ENCODE measurements around the gene PAPPA2.

PAPPA2 gene

DNA sequence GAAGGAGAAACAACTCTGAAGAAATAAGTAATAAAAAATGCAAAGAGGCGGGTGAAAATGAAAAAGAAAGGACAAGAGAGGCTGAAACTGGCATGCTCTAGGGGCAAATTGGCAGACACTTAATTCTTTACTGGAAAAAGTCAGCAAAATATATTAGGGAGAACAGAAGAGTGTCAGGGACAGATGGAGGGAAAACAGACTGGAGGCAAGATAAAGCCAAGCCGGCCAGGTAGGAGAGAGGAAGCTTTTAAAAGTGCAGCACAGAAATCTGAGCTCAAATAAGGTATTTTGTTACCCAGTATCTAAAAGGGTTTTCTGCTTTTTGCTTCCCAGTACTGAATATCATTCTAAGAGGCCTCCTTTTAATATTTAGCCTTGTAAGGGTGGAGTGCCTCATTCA is 339.3 kb downstream of the PAPPA2 start:
- no peak for DNase-seq (ENCODE audit: low read depth in 2 of 2)

DNA sequence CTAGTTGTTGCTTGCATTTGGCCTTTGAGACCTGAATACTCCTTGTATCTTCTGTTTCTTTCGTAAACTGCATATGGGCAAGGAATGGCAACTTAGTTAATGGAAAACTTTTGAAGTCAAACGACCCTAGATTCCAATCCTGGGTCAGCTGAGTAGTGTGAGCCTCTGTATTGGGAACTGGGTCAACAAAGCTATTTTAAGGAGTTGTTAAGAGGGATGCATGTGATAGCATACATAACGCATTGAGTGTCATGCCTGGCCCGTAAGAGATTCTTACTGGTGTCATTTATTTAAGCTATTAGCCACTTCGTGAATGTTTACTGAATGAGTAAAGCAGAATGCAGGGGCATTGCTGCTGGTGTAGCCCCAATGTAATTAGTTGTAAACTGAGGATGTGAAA is 340.1 kb downstream of the PAPPA2 start:
- DNase-seq (ENCODE audit: low read depth in 2 of 2), result no peak

DNA sequence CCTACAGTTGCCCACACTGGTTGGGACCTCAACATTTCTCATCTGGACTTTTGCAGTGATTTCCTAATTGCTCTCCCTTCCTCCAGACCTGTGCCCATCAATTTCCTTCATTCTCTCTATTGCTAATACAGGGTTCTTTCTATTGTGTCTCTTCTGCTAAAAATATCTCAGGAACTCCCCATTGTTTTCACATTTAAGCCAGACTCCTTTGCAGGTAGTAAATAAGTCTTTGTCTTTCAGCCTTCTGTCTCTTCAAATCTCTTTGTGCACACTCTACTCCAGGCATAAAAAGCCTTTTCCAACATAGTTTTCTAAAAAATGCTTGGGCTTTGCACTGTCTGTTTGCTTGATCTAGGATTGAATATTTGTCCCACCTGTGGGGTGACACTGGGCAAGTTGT is 340.6 kb downstream of the PAPPA2 start:
- no peak for DNase-seq (ENCODE audit: low read depth in 2 of 2)

DNA sequence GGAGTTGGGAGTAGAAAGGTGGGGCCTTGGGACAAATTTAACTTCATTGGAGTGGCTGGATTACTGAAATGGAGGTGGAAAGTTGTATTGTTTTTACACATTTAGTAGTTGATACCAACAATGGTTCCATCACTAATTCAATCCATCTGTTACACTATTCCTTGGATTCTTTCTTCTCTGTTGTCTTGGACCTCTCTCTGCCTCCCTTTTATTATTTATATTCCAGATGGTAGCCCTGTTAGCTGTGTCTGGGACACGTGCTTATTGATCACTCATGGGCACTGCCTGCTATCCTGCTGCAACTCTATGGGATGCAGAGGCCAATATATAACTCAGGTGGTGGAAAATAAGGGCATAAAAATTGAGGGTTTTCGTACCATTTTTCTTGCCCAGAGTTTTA is 346.3 kb downstream of the PAPPA2 start:
- no peak for DNase-seq (ENCODE audit: low read depth in 2 of 2)

DNA sequence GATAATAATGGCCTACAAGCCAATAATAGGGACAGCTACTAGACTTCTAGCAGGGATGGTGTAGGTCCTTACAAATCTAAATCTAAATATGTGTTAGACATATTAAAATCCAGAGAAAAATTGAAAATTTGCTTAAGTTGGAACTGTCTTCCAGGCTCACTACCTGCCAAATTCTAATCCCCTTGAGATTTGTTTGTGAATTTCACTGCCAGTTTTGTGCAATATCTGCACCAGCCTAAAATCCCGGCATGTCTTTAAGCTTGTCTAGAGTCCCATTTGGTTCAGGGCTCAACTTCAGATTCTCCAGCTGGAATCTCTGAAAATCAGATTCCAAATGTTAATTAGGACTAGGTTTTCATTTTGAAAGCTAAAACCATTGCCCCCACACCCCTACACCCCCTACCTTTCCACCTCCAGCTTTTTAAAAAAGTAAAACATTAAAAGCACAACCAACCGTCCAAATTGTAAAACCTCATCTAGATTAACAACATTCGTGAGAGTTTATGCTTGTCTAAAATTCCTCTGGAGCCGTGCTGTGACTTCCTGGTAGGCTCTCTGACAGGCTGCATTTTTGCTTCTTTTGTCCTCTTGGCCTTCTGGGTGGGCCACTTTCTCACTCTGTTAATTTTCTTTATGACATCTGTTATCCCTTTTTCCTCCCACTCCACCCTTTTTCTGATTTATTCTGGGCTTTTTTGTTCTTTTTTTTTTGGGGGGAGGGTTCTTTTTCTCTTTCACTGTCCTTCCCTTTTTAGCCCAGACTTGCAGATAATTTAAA is 348.7 kb downstream of the PAPPA2 start:
- DNase-seq (ENCODE audit: low read depth in 2 of 2), result no peak

DNA sequence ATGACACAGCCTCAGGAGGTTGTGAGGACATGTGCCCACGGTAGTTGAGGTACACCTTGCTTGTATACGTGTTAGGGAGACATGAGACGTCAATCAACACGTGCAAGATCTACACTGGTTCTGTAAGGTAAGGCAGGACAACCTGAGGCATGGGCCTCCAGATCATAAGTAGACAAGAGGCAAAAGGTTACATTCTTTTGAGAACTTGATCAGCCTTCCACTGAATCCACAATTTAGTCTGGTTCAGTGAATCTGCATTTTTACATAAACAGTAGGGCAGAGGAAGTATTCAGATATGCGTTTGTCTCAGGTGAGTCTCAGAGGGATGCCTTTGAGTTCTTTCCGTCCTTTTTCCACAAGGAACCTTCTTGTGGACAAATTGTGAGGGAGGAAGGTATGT is 352.6 kb downstream of the PAPPA2 start:
- DNase-seq (ENCODE audit: low read depth in 2 of 2), result no peak

DNA sequence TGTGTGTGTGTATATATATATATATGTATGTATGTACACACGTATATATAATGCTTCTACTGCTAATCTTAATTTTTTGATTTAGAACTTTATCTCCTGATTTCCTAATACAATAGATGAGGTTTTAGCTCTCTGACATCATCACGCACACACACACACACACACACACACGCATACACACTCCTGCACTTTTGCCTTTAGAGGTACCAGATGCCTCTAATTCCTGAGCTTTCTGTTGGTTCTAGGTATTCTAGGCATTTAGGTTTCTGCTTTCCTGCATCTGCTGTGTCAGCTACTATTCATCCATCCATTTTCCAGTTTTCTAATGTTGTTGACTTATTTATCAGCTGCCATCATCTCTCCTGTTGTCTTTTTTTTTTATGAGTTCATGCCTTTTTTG is 353.3 kb downstream of the PAPPA2 start:
- DNase-seq (ENCODE audit: low read depth in 2 of 2), result no peak

DNA sequence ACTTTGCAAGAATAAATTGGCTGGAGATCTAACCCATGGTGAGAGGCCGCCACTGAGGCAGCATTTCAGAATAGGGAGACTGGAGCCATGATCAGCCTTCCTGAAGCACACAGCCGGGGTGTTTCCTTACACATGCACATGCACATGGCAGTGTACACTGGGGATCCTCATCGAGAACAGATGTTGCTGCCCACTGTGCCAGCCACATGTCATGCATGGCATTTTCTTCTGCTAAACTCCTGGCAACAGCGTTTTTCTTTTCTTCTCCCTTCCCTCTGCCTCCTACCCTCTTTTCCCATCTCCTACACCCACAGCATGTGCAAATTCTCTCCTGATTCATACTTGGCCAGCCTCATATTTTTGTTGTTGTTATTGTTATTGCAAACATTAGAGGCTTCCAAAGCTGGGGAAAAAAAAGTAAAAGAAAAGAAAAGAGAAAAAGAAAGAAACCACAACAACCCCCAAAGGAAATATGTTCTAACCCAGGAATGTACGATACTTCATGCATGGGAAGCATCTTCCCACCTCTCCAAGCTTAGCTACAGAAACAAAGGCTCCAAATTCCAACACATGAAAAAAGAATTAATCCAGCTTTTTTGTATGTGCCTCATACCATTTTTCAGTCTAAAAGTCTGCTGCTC is 357.5 kb downstream of the PAPPA2 start:
- no peak for DNase-seq (ENCODE audit: low read depth in 2 of 2)

DNA sequence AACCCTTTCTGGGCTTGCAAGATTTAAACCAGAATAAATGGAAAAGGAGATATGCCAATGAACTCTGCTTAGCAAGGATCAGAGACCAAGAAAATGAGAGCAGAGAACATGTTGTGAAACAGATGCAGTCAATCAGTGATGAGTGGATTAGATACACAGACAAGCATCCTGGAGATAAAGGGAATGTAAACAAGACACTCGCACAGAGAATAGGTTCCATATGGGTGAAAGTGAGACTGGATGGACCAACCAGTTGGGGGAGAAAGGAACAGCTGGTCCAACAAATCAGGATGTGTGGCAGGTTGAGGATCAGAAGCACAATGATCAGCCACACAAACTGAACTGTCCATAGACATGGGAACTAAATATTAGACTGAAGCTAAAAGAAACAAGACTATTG is 363.3 kb downstream of the PAPPA2 start:
- no peak for DNase-seq (ENCODE audit: low read depth in 2 of 2)

DNA sequence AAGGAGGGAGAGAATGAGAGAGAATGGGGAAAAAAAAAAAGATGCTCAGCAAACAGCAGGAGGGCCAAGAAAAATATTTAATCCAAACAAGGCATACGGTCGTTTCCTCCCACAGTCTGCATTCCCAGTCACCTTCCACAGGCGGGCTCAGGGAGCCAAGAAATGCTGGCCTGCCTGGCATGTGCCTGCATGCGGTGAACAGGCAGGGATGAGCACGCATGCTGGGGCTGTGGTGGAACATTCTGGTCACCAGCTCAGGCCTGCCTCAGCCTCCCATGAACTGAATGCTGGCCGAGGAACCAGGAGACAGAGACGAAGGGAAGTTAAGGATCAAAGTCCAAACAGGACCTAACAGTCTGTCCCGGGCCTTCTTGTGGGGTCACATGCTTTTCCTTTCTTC is 366.3 kb downstream of the PAPPA2 start:
- no peak for DNase-seq (ENCODE audit: low read depth in 2 of 2)

DNA sequence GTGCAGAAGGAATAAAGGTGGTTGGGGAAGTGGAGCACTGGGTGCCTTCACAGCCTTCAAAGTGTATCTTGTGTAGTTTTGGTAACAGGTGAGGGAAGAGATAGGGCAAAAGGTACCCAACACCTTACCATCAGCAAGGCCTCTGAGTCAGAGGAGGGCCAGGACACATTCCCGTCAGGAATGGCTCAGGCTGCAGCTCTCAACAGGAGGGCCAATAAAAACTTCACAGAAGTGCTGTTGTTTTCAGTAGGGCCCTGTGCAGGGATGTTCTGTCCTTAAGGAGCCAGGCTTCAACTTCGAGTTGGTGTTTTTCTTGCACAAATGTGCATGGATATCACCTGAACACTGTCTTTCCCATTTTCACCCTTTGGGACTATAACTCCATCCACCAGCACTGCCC is 368.2 kb downstream of the PAPPA2 start:
- DNase-seq (ENCODE audit: low read depth in 2 of 2), result no peak

DNA sequence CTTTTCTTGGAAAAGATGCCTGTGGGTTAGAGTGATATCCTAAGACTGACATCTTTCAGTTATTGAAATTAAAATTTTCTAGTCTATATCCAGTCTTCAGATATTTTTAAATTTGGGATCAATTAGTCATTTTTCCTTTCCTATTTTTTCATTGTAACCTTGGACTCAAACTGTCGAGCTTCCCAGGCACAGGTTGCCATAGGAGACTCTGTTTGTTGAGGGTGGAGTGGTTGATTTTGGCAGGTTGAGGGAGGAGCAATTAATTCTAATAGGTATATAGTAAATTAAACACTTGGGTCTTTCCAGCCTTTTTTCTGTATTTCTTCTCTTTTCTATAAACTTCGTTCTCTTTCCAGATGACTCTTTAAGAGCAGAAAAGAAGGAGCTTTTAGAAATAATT is 374.7 kb downstream of the PAPPA2 start:
- DNase-seq (ENCODE audit: low read depth in 2 of 2), result no peak

DNA sequence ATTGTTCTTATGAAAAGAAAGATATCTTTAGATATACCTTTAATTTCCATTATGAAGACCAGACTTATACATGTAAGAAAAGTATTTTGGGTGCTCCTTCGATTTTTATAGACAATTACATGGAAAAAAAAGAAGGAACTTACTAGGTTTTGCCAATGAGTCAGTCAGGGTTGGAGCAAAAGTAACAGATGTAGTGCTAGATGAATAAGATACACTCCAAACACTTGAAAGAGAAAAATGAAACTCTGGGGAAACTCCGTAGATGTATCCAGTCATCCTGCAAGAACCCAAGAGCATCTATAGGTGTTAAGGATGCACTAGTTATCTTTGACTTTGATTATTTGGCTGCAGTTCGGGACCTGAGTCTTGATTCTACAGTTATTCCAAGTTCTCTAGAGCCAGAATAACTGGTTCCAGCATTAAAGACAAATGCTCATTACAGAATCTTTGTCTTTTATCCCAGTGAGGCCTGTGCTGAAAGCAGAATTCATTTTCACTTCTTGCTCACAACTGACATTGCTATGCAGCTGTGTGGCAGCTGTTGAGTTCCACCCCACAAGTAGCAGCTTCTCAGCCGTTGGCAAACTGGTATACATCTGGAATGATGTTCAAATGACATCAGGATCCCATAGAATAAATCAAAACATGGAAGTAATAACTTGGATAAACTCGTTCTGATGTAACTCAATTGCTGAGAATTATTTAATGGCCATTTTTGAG is 375.5 kb downstream of the PAPPA2 start:
- no peak for DNase-seq (ENCODE audit: low read depth in 2 of 2)

DNA sequence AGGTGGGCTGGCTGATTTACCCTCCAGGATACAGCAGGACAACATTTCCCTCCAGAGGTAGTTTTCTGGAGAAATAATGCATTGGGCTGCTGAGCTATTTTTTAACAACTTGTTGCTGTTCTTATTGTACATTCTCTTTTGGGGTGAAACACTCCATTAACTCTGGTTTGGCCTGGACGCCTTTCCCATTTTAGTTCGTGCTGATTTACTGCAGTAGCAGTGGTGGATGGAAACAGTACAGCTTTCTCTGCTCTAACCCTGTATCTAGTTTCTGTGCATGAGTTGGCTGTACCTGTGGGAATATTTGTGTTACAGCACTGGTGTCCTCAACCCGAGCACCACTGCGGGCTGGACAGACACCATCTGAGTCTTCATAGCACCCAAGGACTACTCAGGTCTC is 376.2 kb downstream of the PAPPA2 start:
- no peak for DNase-seq (ENCODE audit: low read depth in 2 of 2)

DNA sequence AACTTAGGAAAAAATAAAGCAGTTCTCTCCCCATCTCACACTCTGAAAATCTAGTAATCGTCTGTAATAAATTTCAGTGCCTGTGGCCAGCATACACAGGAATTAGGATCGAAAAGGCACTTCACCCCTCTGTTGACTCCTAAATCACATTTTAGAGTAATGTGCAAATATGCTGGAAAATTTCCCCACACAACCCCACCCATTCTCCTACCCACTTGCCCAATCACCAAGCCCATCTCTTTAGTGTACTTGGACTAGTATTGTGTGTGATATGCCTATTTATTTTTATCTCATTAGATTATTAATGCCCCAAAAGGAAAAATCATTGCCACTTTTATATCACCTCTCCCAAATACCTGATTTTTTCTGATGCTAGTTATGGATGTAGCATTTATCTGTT is 378.3 kb downstream of the PAPPA2 start:
- DNase-seq (ENCODE audit: low read depth in 2 of 2), result no peak

DNA sequence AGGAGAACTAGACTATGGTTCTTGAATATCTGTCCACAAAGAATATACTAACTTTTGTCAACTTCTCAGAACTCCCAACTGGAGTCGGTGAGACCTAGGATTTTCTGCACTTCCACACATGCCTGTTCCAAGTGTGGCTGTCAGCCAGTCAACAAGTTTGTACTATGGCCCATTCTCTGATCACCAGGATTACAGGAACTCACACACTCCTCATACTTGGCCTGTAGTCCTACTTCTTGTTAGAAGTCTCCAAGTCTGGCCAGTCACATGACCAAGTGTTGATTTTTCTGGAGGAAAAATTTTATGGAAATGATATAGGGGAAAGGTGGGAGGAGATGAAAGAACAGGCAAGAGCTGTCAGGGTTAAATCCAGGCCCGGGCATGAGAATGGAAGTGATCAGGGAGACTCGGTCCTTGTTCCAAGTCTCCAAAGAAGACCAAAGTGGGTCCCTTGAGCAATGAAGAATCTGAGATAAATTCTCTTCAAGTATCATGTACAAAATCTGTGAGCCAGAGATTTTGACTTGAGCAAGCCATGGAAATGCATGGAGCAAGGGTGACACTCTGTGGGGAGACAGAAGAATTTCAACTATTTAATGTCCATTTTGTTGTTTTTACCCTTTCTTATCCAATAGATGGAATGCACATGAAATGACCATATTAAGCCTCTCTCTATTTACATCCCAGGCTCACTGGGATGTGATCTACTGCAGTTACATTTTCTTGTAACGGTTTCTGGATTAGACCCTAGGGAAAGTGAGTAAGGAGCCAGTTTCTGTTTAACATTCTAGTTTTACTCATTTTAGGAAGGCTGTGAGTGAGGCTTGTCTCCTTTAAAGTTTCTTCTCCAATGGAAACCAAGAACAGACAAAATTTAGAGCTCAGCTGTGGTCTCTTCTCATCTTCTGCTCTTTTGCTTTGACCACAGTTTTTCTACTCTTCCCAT is 380.6 kb downstream of the PAPPA2 start:
- no peak for DNase-seq (ENCODE audit: low read depth in 2 of 2)

DNA sequence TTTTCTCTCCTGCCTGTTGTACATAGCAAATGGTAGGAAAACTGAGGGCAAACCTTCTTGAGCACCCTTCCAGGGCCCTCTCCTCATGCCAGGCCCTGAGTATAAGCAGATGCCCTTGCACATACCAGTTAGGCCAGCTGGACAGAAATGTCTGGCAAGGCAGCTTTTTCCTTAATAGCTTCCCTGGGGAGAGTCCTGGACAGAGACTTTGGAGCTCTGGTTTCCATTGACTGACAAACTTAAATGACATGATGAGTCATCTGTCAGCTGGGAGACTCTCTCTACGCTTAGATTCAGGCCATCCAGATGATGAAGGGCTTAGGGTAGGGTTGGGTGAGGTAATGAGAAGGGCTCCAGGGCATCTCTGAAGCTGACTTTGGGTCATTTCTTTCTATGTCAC is 384.1 kb downstream of the PAPPA2 start:
- DNase-seq (ENCODE audit: low read depth in 2 of 2), result no peak

DNA sequence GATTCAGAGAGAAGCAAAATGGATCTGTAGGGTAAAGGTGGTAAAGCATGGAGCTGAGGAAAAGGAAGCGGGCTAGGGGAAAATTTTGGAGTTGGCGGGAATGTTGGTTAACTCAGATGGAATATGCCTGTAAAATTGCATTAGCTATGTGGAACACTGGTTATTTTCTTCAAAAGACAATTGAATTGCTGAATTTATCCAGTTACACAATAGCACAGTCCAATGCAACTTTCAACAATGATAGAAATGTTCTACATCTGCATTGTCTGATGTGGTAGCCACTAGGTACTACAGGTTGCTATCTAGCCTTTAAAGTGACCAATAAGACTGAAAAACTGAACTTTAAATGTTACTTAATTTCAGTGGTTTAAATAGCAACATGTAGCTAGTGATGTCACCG is 386.3 kb downstream of the PAPPA2 start:
- no peak for DNase-seq (ENCODE audit: low read depth in 2 of 2)

DNA sequence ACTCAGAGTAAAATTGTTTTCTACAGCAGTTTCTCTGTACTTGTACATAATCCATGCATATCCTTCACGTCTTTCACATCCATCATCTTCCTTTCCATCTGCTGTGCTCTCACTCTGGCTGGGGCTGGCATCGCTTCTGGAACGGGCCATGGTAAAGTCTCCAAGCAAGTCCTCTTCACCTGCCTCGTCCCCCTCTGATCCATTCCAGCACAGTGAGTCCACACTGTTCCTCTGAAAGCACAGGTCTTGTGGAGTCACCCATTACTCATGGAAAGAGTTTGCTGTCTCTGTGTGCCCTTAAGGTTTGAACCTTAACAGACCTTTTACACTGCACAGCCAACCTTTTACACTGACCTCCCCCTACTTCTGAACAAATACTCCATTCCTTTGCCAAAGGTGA is 387.9 kb downstream of the PAPPA2 start:
- no peak for DNase-seq (ENCODE audit: low read depth in 2 of 2)

DNA sequence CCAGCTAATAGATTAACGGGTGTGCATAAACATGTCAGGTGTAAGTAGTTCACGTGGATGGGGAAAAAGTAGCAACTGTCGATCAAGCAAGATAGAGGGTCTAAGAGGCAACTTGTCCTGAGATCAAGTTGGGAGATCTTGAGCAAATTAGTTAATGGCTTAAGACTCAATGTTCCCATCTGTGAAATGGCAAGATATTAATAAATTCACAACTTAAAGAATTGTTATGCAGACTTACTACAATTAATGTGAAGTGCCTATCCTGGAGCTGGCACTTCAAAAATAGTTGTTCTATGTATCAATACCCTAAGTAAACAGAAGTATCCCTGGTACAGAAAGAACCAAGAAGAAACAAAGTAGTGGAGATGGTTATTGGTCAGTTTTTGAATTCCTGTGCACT is 389.1 kb downstream of the PAPPA2 start:
- no peak for DNase-seq (ENCODE audit: low read depth in 2 of 2)

DNA sequence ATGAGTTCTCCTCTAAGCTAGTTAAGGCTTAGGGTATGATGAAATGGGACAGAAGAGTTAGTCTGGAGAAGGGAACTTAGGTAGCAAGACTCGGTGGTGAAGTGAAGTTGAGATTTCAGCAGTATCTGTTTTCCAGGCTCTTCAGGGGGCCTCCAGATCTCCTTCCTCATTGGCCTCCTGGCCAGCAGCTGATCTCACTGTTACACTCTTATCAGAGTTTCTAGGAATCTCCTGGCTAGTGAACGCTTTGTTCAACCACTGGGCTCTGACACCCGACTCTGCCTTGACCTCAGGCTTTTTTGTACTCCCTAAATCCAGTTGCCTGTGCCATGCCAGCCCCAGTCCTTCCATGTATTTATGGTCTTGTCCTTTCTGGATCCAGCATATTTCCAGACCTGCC is 390.5 kb downstream of the PAPPA2 start:
- no peak for DNase-seq (ENCODE audit: low read depth in 2 of 2)

DNA sequence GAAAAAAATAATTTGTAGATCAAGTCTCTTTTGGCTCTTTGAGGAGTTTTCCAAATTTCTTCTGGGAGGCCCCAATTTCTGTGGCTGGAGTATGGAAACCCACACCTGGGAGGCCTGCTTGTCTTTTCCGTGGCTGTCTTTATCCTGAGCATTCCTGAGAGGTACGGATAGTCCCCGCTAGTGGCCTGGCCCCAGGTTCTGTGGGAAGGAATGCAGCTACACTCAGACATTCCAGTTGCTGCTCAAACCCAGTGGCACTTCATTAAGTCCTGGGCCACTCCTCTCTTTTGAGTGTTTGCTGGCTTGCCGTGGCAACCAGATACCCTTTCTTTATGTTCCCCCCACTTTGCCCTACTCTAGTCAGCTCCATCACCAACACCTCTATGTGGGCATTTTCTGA is 391.1 kb downstream of the PAPPA2 start:
- no peak for DNase-seq (ENCODE audit: low read depth in 2 of 2)

All from stimulated activated CD4-positive, alpha-beta T cell treated with anti-CD3 and anti-CD28 coated beads, Interleukin-4, amount 100 ng/mL, for 48 hours (primary cell).